H1 (cell line): Measurements from ENCODE around the gene MRPS26. TPM values are rescaled to one million over a fixed set of nuclear protein-coding genes. Genes with fewer than 3 reads are reported as not detected.

ENCODE experiments used
- CTCF ChIA-PET: fragments of 300-600 bp; sonication (Branson Sonifier 250); formaldehyde crosslinking; loops from one replicate; lab custom pipeline; 2021; ENCODE audit not compliant: partially characterized antibody; lab: Charles Lee
- POLR2A ChIA-PET: fragments of 300-600 bp; sonication (Branson Sonifier 250); formaldehyde crosslinking; loops from one replicate; lab custom pipeline; 2021; ENCODE audit warnings: inconsistent platforms; ENCODE audit not compliant: partially characterized antibody; lab: Charles Lee
- DNase-seq, 2 experiments: peaks; one replicate each; pipeline versions ENCODE4 v3.0.0 to v3.0.0-alpha.2; 2010 to 2022; ENCODE audit warnings: low spot score in 2 of 2, low read depth in 1 of 2, mixed read lengths in 1 of 2
- FAIRE-seq: peaks from 2 replicates; lab custom pipeline; 2011; peaks lifted over from hg19 to GRCh38; lab: Jason Lieb, UNC
- H2AFZ ChIP-seq: 2 replicates; pipeline ENCODE4 v1.8.1; 2012; ENCODE audit warnings: low read length, inconsistent platforms
- H2AK5ac ChIP-seq: 2 replicates; pipeline ENCODE4 v1.6.1; 2013; ENCODE audit warnings: low read depth, low read length
- H2BK120ac ChIP-seq: replicated peaks from 2 replicates; pipeline ENCODE3; 2013; ENCODE audit warnings: low read depth, low read length, inconsistent platforms
- H2BK12ac ChIP-seq: 2 replicates; pipeline ENCODE4 v1.6.1; 2013; ENCODE audit warnings: low read depth, low read length
- H2BK15ac ChIP-seq: 2 replicates; pipeline ENCODE4 v1.6.1; 2013; ENCODE audit warnings: low read length
- H2BK20ac ChIP-seq: 2 replicates; pipeline ENCODE4 v1.6.1; 2013; ENCODE audit warnings: low read length
- H2BK5ac ChIP-seq: 2 replicates; pipeline ENCODE4 v1.6.1; 2013; ENCODE audit warnings: low read depth, low read length
- H3K14ac ChIP-seq: 2 replicates; pipeline ENCODE4 v1.6.1; 2013; ENCODE audit warnings: inconsistent platforms; ENCODE audit not compliant: insufficient read length
- H3K18ac ChIP-seq: 2 replicates; pipeline ENCODE4 v1.6.1; 2013; ENCODE audit warnings: low read length; ENCODE audit errors: extremely low read depth
- H3K23ac ChIP-seq: 2 replicates; pipeline ENCODE4 v1.6.1; 2013; ENCODE audit warnings: inconsistent platforms; ENCODE audit not compliant: insufficient read length
- H3K23me2 ChIP-seq: 2 replicates; pipeline ENCODE4 v1.6.1; 2013; ENCODE audit warnings: low read depth, low read length
- H3K27ac ChIP-seq: 2 replicates; pipeline ENCODE4 v1.6.1; 2011; ENCODE audit warnings: low read depth, low read length, inconsistent platforms
- H3K27me3 ChIP-seq, 4 experiments: replicated peaks in 1 of 4; 1 replicate in 1 of 4; 2 replicates in 3 of 4; pipeline versions ENCODE4 v1.6.1 to v1.8.1; 2011 to 2013; ENCODE audit warnings: low read length in 3 of 4, mild to moderate bottlenecking in 3 of 4, inconsistent platforms in 2 of 4, mixed read lengths in 2 of 4, moderate library complexity in 1 of 4; ENCODE audit not compliant: control insufficient read depth in 3 of 4, insufficient read depth in 3 of 4; ENCODE audit errors: extremely low read depth in 1 of 4
- H3K36me3 ChIP-seq, 4 experiments: 2 replicates each; pipeline versions ENCODE4 v1.6.1 to v1.8.1; 2011 to 2013; ENCODE audit warnings: mild to moderate bottlenecking in 4 of 4, low read length in 3 of 4, moderate library complexity in 2 of 4, control low read depth in 1 of 4, inconsistent platforms in 1 of 4; ENCODE audit not compliant: insufficient read depth in 4 of 4, control insufficient read depth in 2 of 4
- H3K4ac ChIP-seq: replicated peaks from 2 replicates; pipeline ENCODE3; 2013; ENCODE audit warnings: low read length, low read depth, mixed read lengths, inconsistent platforms; ENCODE audit not compliant: insufficient read length
- H3K4me1 ChIP-seq, 4 experiments: replicated peaks in 1 of 4; 1 replicate in 1 of 4; 2 replicates in 3 of 4; pipeline versions ENCODE4 v1.6.1 to v1.8.1; 2011 to 2013; ENCODE audit warnings: low read length in 3 of 4, inconsistent platforms in 2 of 4, mixed read lengths in 1 of 4; ENCODE audit not compliant: insufficient read depth in 4 of 4, control insufficient read depth in 3 of 4
- H3K4me2 ChIP-seq, 2 experiments: 2 replicates each; pipeline versions ENCODE4 v1.6.1 to v1.8.1; 2011 to 2013; ENCODE audit warnings: low read depth in 2 of 2, low read length in 2 of 2, control low read depth in 1 of 2, inconsistent platforms in 1 of 2, mild to moderate bottlenecking in 1 of 2; ENCODE audit not compliant: insufficient read depth in 1 of 2
- H3K4me3 ChIP-seq, 4 experiments: fragments of 200-600, 300-600 bp in 1 of 4; sonication (generic), shearing (Covaris generic), sonication (Bioruptor Twin) in 1 of 4; 2 replicates each; pipeline versions ENCODE4 v1.5.1 to v1.8.1; 2011 to 2016; ENCODE audit warnings: low read length in 4 of 4, low read depth in 3 of 4, control low read depth in 2 of 4, inconsistent platforms in 2 of 4, mild to moderate bottlenecking in 2 of 4, mixed read lengths in 1 of 4, moderate library complexity in 1 of 4; ENCODE audit not compliant: insufficient read depth in 2 of 4; ENCODE audit errors: extremely low read depth in 1 of 4
- H3K56ac ChIP-seq: replicated peaks from 2 replicates; pipeline ENCODE3; 2013; ENCODE audit warnings: low read depth, mild to moderate bottlenecking, mixed read lengths, low read length, inconsistent platforms; ENCODE audit not compliant: insufficient read length
- H3K79me1 ChIP-seq: 2 replicates; pipeline ENCODE4 v1.6.1; 2013; ENCODE audit warnings: low read depth, low read length, control low read depth
- H3K79me2 ChIP-seq, 2 experiments: 2 replicates each; pipeline versions ENCODE4 v1.6.1 to v1.8.1; 2012 to 2013; ENCODE audit warnings: low read length in 2 of 2, mild to moderate bottlenecking in 2 of 2, inconsistent platforms in 1 of 2; ENCODE audit not compliant: insufficient read depth in 2 of 2, control insufficient read depth in 1 of 2
- H3K9ac ChIP-seq, 4 experiments: replicated peaks in 1 of 4; 1 replicate in 1 of 4; 2 replicates in 3 of 4; pipeline versions ENCODE4 v1.6.1 to v1.8.1; 2011 to 2013; ENCODE audit warnings: low read depth in 3 of 4, low read length in 3 of 4, control low read depth in 2 of 4, mild to moderate bottlenecking in 2 of 4, moderate library complexity in 2 of 4, inconsistent platforms in 1 of 4; ENCODE audit errors: extremely low read depth in 1 of 4
- H3K9me3 ChIP-seq, 2 experiments: 2 replicates each; pipeline versions ENCODE4 v1.6.1 to v1.8.1; 2012 to 2013; ENCODE audit warnings: mild to moderate bottlenecking in 2 of 2, moderate library complexity in 2 of 2, control low read depth in 1 of 2, inconsistent platforms in 1 of 2, low read depth in 1 of 2, low read length in 1 of 2, mixed read lengths in 1 of 2; ENCODE audit not compliant: insufficient read depth in 2 of 2
- H4K20me1 ChIP-seq, 2 experiments: replicated peaks in 1 of 2; 2 replicates each; pipeline versions ENCODE3 to v1.8.1; 2011 to 2013; ENCODE audit warnings: inconsistent platforms in 2 of 2, low read length in 2 of 2, mild to moderate bottlenecking in 1 of 2; ENCODE audit not compliant: insufficient read depth in 2 of 2, control insufficient read depth in 1 of 2
- H4K5ac ChIP-seq: 2 replicates; pipeline ENCODE4 v1.6.1; 2013; ENCODE audit warnings: low read length, low read depth, mixed read lengths, inconsistent platforms; ENCODE audit not compliant: insufficient read length
- H4K8ac ChIP-seq: 2 replicates; pipeline ENCODE4 v1.8.0; 2013; ENCODE audit warnings: mild to moderate bottlenecking, moderate library complexity, low read length, inconsistent platforms; ENCODE audit not compliant: insufficient read depth; ENCODE audit errors: extremely low read depth
- H4K91ac ChIP-seq: replicated peaks from 2 replicates; pipeline ENCODE3; 2013; ENCODE audit warnings: low read length, mixed read lengths, inconsistent platforms; ENCODE audit not compliant: insufficient read length
- ASH2L ChIP-seq: fragments of 200-600, 300-600 bp; sonication (generic); IDR thresholded peaks from one replicate; pipeline ENCODE4 v1.7.1; 2017; ENCODE audit warnings: low read length
- CBX8 ChIP-seq: fragments of 300-800, 300-1000 bp; sonication (generic); IDR thresholded peaks from 2 replicates; pipeline ENCODE4 v1.7.1; 2016; ENCODE audit warnings: low read depth, low read length, borderline replicate concordance
- CHD2 ChIP-seq: IDR thresholded peaks from 2 replicates; pipeline ENCODE4 v1.6.1; 2012; ENCODE audit warnings: low read length, improper control_type of control experiment
- CTCF ChIP-seq, 3 experiments: IDR thresholded peaks; 1 replicate in 2 of 3; 2 replicates in 1 of 3; pipeline versions ENCODE4 v1.5.1 to v1.6.1; 2011; ENCODE audit warnings: low read length in 3 of 3, mild to moderate bottlenecking in 3 of 3, inconsistent platforms in 2 of 3, low read depth in 1 of 3, moderate library complexity in 1 of 3; ENCODE audit not compliant: insufficient read depth in 1 of 3; ENCODE audit errors: control extremely low read depth in 1 of 3
- KDM5A ChIP-seq: fragments of 200-600 bp; IDR thresholded peaks from 2 replicates; pipeline ENCODE4 v1.7.1; 2012; ENCODE audit warnings: mild to moderate bottlenecking, low read length, inconsistent platforms, mixed read lengths
- RNF2 ChIP-seq: fragments of 200-900, 300-1000 bp; sonication (generic); IDR thresholded peaks from 2 replicates; pipeline ENCODE4 v1.7.1; 2016; ENCODE audit warnings: borderline replicate concordance, low read depth, mild to moderate bottlenecking, antibody characterized with exemption, low read length; ENCODE audit not compliant: poor library complexity, severe bottlenecking; ENCODE audit errors: missing control alignments
- SIN3A ChIP-seq, 2 experiments: IDR thresholded peaks in 1 of 2; conservative IDR thresholded peaks in 1 of 2; 2 replicates each; pipeline ENCODE4 v1.6.1; 2011 to 2012; ENCODE audit warnings: low read length in 2 of 2, improper control_type of control experiment in 1 of 2, low read depth in 1 of 2, mild to moderate bottlenecking in 1 of 2
- SIRT6 ChIP-seq: IDR thresholded peaks from one replicate; pipeline ENCODE4 v1.7.1; 2012; ENCODE audit warnings: low read length, inconsistent platforms
- SIX5 ChIP-seq: IDR thresholded peaks from 2 replicates; pipeline ENCODE4 v1.6.1; 2011; ENCODE audit warnings: mild to moderate bottlenecking, low read depth, low read length
- TAF7 ChIP-seq: optimal IDR thresholded peaks from 2 replicates; pipeline ENCODE3; 2011; ENCODE audit warnings: low read depth, mild to moderate bottlenecking, inconsistent platforms, low read length, moderate library complexity, borderline replicate concordance
- ZNF274 ChIP-seq: IDR thresholded peaks from 2 replicates; pipeline ENCODE4 v1.7.0; 2012; ENCODE audit warnings: low read length, borderline replicate concordance; ENCODE audit errors: extremely low read depth
- WGBS, 2 experiments: shearing (Covaris generic) in 1 of 2; methylation state at CpG; one replicate each; pipeline versions ENCODE4 v1.1.6 to v1.1.7; 2013 to 2015; ENCODE audit warnings: low lambda C conversion rate in 2 of 2, mixed read lengths in 2 of 2, inconsistent platforms in 1 of 2, low coverage in 1 of 2, missing lambda C conversion rate in 1 of 2; ENCODE audit not compliant: insufficient replicate concordance in 2 of 2, insufficient coverage in 1 of 2, insufficient read length in 1 of 2; ENCODE audit errors: extremely low coverage in 1 of 2, missing lambda C conversion rate in 1 of 2; 5-methylcytosine and 5-hydroxymethylcytosine counted together
- polyA plus RNA-seq, 7 experiments: library from polyadenylated mRNA; depleted of rRNA in 3 of 7; stranded (reverse) in 5 of 7; unstranded in 2 of 7; fragments of >200 nt in 5 of 7; fragments of 200-250 nt in 2 of 7; gene quantifications; 1 replicate in 5 of 7; 2 replicates in 1 of 7; 4 replicates in 1 of 7; pipeline versions ENCODE4 v1.2.1 to v1.2.3, GENCODE V29; 2011 to 2013; ENCODE audit warnings: missing spikeins in 2 of 7, mixed read lengths in 2 of 7
- total RNA-seq: library from RNA; stranded (reverse); fragmentation: NEBNext Ultra II Directional; extraction: Animal tissue kit (Norgen Biotek cat#: 25700); gene quantifications from 2 replicates; pipeline ENCODE4 v1.2.1, GENCODE V29; 2021

Gene MRPS26
- total and polyA plus RNA-seq, 2 of the 8 experiments (the other 6 are each of a cell fraction or from before 2014, with no cell fraction given) = 83.6 to 103 TPM

DNA sequence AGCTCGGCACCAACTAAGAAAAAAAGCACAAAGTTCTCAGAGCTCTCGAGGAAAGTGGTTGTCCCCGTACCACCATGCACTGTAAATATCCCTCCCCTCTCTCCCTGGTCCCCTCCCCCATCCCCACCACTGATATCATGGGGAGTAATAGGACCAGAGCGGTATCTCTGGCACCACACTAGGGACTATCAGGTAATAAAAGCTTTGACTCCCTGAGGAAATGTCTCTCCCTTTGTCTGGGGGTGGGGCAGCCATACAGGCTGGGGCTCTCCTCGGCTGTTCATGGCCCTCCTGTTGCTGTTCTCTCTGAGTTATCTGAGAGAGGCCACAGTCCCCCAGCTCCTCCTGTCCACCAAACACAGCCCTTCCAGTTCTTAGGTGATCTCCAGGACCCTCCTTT is 7.4 kb upstream of the MRPS26 start:
- ChIA-PET CTCF (interaction anchor here (1.9 kb wide), 1 partner anchor 15 kb away, joined by 6 read pairs; no protein-coding TSS in a partner anchor), POLR2A (no interaction called here)
- H2BK5ac ChIP-seq = no peak overlapping the region
- H3K23me2 ChIP-seq = no peaks in the 10 kb centered on the region
- H3K4me2 ChIP-seq = no peak overlapping the region
- peaks cover 0 to 12% (median 4%) of the 10 kb centered on the region in 4 experiments; a peak in 5 of 7 replicates for H3K4me1 ChIP-seq
- H3K79me1 ChIP-seq = no peaks in the 10 kb centered on the region
- H3K9ac ChIP-seq = no peak overlapping the region
- no peak overlapping the region for H4K91ac ChIP-seq
- no peak overlapping the region for H3K14ac ChIP-seq
- no peak overlapping the region for H3K56ac ChIP-seq
- no peak overlapping the region for H2BK15ac ChIP-seq
- no peaks in the 10 kb centered on the region for H3K27me3 ChIP-seq
- no peaks in the 10 kb centered on the region for H3K79me2 ChIP-seq
- no peak overlapping the region for H2BK120ac ChIP-seq
- H2BK12ac ChIP-seq = no peak overlapping the region
- no peak overlapping the region for H4K5ac ChIP-seq
- H4K20me1 ChIP-seq = peaks cover 2 to 4% of the 10 kb centered on the region in 2 experiments
- no peak overlapping the region for H3K4me3 ChIP-seq
- no peak overlapping the region for H3K23ac ChIP-seq
- FAIRE-seq (no peak), DNase-seq (no peak)
- no peak overlapping the region for H4K8ac ChIP-seq
- 87% methylated on average over 5 of the region's 5 CpGs; no CpG with 5 or more reads in 1 of the 2 experiments for WGBS, 2 experiments
- no peak overlapping the region for H2BK20ac ChIP-seq
- H3K27ac ChIP-seq = no peak overlapping the region
- peaks cover 24 to 45% (median 33%) of the 10 kb centered on the region in 4 experiments for H3K36me3 ChIP-seq
- no peak overlapping the region for H2AK5ac ChIP-seq
- H3K4ac ChIP-seq = no peak overlapping the region
- no peaks in the 10 kb centered on the region for H3K9me3 ChIP-seq
- H3K18ac ChIP-seq = no peak overlapping the region
- H2AFZ ChIP-seq = no peak overlapping the region
- TF ChIP-seq ZNF274 = no peak
- TF ChIP-seq SIRT6 = no peak
- TF ChIP-seq SIX5 = no peak
- TF ChIP-seq RNF2 = no peak
- TF ChIP-seq ASH2L = no peak
- TF ChIP-seq TAF7 = no peak
- TF ChIP-seq SIN3A (conservative IDR thresholded peaks at IDR 0.05 in 1 of 2, IDR thresholded peaks at IDR 0.05 in 1 of 2; ENCODE audit: low read depth in 1 of 2, low read length in 2 of 2) = no peak
- TF ChIP-seq CBX8 = no peak
- TF ChIP-seq CHD2 = no peak
- no peak for TF ChIP-seq KDM5A
- TF ChIP-seq CTCF (IDR thresholded peaks at IDR 0.05; ENCODE audit: control extremely low read depth in 1 of 3, insufficient read depth in 1 of 3, low read depth in 1 of 3, low read length in 3 of 3) = no peak
